Left lung (tissue), 10 donors: ENCODE results near the gene CAMLG. TPM values are rescaled to one million over a fixed set of nuclear protein-coding genes. Genes with fewer than 3 reads are reported as not detected.

Source experiments
- ATAC-seq: fragments of 200-7000 bp; cut with Tn5 transposase; one replicate; pipeline ENCODE4 v1.9.1; 2020; ENCODE audit warnings: moderate library complexity
- DNase-seq, 4 donors: peaks; one replicate each; pipeline ENCODE4 v3.0.0-alpha.2; 2013 to 2020
- H3K27ac ChIP-seq, 2 donors: fragments of 200-600 bp; sonication (generic) in 1 of 2; one replicate each; pipeline versions ENCODE4 v1.5.0 to v1.8.0; 2020 to 2021
- H3K27me3 ChIP-seq, 2 donors: fragments of 200-600 bp; sonication (generic) in 1 of 2; one replicate each; pipeline versions ENCODE4 v1.5.0 to v1.8.0; 2020 to 2021
- H3K36me3 ChIP-seq, 2 donors: fragments of 200-600 bp; sonication (generic) in 1 of 2; one replicate each; pipeline versions ENCODE4 v1.5.0 to v1.8.0; 2020 to 2021
- H3K4me1 ChIP-seq, 2 donors: fragments of 200-600 bp; one replicate each; pipeline ENCODE4 v1.8.0; 2021
- H3K4me3 ChIP-seq, 2 donors: fragments of 200-600 bp; sonication (generic) in 1 of 2; one replicate each; pipeline versions ENCODE4 v1.5.0 to v1.8.0; 2020 to 2021; ENCODE audit warnings: mild to moderate bottlenecking in 1 of 2
- H3K9me3 ChIP-seq, 2 donors: fragments of 200-600 bp; sonication (generic) in 1 of 2; one replicate each; pipeline versions ENCODE4 v1.5.0 to v1.8.0; 2020 to 2021
- intact Hi-C, 2 donors: fragments of 100-400 bp; cut with DNase I; formaldehyde crosslinking; loops; one replicate each; pipeline versions ENCODE4 v1.11.2 to v1.14.2; 2022
- polyA plus RNA-seq, 6 donors: library from polyadenylated mRNA; unstranded; fragments of 120-200 nt; gene quantifications; one replicate each; pipeline ENCODE4 v1.2.1, GENCODE V29; 2013; ENCODE audit not compliant: insufficient read length in 6 of 6
- total RNA-seq, 2 donors: library from RNA; stranded (reverse); fragmentation: NEBNext Ultra II Directional; extraction: Animal tissue kit (Norgen Biotek cat#: 25700); gene quantifications; one replicate each; pipeline ENCODE4 v1.2.1, GENCODE V29; 2021
- TF ChIP-seq, protein P1 (sequence below), 2 donors: fragments of 200-600 bp; sonication (generic) in 1 of 2; IDR thresholded peaks; one replicate each; pipeline versions ENCODE4 v1.5.0 to v1.8.0; 2021; ENCODE audit warnings: antibody characterized with exemption in 2 of 2
- donor health status: DM: no; HTN: yes; CAD: no.
- donor health status: DM: no; HTN: no; CAD: no.

Gene CAMLG
- total and polyA plus RNA-seq, 8 donors = 23.6 to 71.6 (median 67.6) TPM

DNA sequence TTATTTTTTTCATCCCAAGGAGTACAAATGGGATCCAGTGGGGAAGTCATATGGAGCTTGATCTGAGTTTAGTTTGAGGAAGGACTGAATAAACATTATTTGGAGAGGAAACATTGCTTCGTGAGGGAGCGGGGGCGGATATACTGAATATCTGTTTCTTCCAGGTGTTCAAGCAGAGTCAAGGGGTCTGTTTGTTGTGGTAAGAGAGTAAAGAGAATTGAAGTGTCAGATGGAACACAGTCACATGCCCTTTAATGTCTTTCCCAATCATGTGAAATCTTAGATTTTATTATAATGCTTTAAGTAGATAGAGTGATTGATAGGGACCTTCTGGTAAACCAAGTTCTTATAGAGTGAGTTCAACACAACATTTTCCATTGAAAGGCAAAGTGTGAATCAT, 53.9 kb downstream of the CAMLG start:
- Histone ChIP-seq H3K4me3 (no peak overlapping the region), H3K27ac (no peak overlapping the region), H3K27me3 (no peaks in the 10 kb centered on the region), H3K9me3 (no peaks in the 10 kb centered on the region), H3K36me3 (peaks cover 0 to 97% of the 10 kb centered on the region in 2 donors), H3K4me1 (no peaks in the 10 kb centered on the region)
- DNase-seq (no peak), ATAC-seq (no peak)
- intact Hi-C loops = no loop called here
- TF ChIP-seq, protein P1, sequence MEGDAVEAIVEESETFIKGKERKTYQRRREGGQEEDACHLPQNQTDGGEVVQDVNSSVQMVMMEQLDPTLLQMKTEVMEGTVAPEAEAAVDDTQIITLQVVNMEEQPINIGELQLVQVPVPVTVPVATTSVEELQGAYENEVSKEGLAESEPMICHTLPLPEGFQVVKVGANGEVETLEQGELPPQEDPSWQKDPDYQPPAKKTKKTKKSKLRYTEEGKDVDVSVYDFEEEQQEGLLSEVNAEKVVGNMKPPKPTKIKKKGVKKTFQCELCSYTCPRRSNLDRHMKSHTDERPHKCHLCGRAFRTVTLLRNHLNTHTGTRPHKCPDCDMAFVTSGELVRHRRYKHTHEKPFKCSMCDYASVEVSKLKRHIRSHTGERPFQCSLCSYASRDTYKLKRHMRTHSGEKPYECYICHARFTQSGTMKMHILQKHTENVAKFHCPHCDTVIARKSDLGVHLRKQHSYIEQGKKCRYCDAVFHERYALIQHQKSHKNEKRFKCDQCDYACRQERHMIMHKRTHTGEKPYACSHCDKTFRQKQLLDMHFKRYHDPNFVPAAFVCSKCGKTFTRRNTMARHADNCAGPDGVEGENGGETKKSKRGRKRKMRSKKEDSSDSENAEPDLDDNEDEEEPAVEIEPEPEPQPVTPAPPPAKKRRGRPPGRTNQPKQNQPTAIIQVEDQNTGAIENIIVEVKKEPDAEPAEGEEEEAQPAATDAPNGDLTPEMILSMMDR (IDR thresholded peaks at IDR 0.05) = no peak

DNA sequence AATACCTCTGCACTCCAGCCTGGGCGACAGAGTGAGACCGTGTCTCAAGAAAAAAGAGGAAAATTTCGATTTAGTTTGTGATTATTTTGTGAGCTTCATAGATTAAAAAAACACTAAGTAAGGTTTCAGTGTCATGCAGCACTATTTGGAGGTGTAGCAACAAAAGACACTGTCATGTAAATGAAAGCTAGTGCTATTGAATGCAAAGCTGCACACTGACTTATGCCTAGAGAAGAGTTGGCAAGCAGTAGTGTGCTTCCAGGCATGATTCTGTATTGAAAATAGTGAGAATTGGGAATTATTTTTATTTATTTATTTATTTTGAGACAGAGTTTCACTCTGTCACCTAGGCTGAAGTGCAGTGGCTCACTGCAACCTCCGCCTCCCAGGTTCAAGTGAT, 54.8 kb downstream of the CAMLG start:
- ATAC-seq = no peak
- H3K27me3 ChIP-seq = no peaks in the 10 kb centered on the region
- TF ChIP-seq, protein P1 (IDR thresholded peaks at IDR 0.05) = no peak
- H3K36me3 ChIP-seq = peaks cover 0 to 100% of the 10 kb centered on the region in 2 donors
- H3K27ac ChIP-seq = no peak overlapping the region
- no peaks in the 10 kb centered on the region for H3K4me1 ChIP-seq
- no peak overlapping the region for H3K4me3 ChIP-seq
- H3K9me3 ChIP-seq = no peaks in the 10 kb centered on the region
- intact Hi-C loops = no loop called here
- DNase-seq = no peak

- intact Hi-C loops = no loop called here
- H3K36me3 ChIP-seq = peaks cover 0 to 100% of the 10 kb centered on the region in 2 donors
- TF ChIP-seq, protein P1 (IDR thresholded peaks at IDR 0.05) = no peak
- H3K27me3 ChIP-seq = no peaks in the 10 kb centered on the region
- no peak for DNase-seq
- no peaks in the 10 kb centered on the region for H3K4me1 ChIP-seq
- ATAC-seq = no peak
- H3K27ac ChIP-seq = no peak overlapping the region
- H3K4me3 ChIP-seq = no peak overlapping the region
- H3K9me3 ChIP-seq = no peaks in the 10 kb centered on the region
These were observed 55.7 kb downstream of the CAMLG start for GRCh38 chr5:134794082-134794481.

DNA sequence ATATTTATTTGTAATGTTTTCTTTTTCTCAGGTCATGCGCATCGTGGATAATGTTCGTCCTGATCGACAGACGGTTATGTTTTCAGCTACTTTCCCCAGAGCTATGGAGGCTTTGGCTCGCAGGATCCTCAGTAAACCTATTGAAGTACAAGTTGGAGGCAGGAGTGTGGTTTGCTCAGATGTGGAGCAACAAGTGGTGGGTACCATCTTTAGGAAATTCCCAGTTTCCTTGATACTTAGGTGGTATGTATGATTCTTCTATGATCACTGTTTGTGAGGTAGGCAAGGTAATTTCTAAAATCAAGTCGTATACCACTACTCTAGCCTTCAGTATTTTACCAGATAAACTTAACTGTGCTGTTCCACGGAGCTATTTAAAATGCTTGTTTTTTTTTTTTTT, 56.5 kb downstream of the CAMLG start:
- H3K36me3 ChIP-seq = peaks cover 0 to 100% of the 10 kb centered on the region in 2 donors
- no peak overlapping the region for H3K27ac ChIP-seq
- no peak overlapping the region for H3K4me3 ChIP-seq
- TF ChIP-seq, protein P1 (IDR thresholded peaks at IDR 0.05) = no peak
- ATAC-seq = no peak
- H3K27me3 ChIP-seq = no peaks in the 10 kb centered on the region
- intact Hi-C loops = no loop called here
- H3K4me1 ChIP-seq = no peaks in the 10 kb centered on the region
- no peak for DNase-seq
- H3K9me3 ChIP-seq = no peaks in the 10 kb centered on the region

GRCh38 chr5:134798468-134798867, 60.1 kb downstream of the CAMLG start:
- ATAC-seq = no peak
- Histone ChIP-seq H3K27ac (no peak overlapping the region), H3K27me3 (no peaks in the 10 kb centered on the region), H3K4me1 (no peaks in the 10 kb centered on the region), H3K4me3 (no peak overlapping the region), H3K9me3 (no peaks in the 10 kb centered on the region), H3K36me3 (peaks cover 0 to 97% of the 10 kb centered on the region in 2 donors)
- intact Hi-C loops = no loop called here
- no peak for DNase-seq
- TF ChIP-seq, protein P1 (IDR thresholded peaks at IDR 0.05) = no peak

Other genes starting within 250 kb of the CAMLG start
- gene JADE2, start 212.9 kb upstream of the CAMLG start, total RNA-seq = 10 to 100 TPM; 36.8 to 51.1 TPM
- 10 to 100 TPM; 13.5 to 21.5 (median 16.3) TPM for gene JADE2, start 212.9 kb upstream of the CAMLG start, polyA plus RNA-seq
- 10 to 100 TPM; 66.9 to 75.3 TPM for gene SAR1B, start 105.7 kb upstream of the CAMLG start, total RNA-seq
- 10 to 100 TPM; 26.3 to 34.1 (median 30.5) TPM for gene SAR1B, start 105.7 kb upstream of the CAMLG start, polyA plus RNA-seq
- 10 to 100 TPM; 26.7 to 26.9 TPM for gene SEC24A, start 89.8 kb upstream of the CAMLG start, total RNA-seq
- 10 to 100 TPM; 17.5 to 23.3 (median 21.5) TPM for gene SEC24A, start 89.8 kb upstream of the CAMLG start, polyA plus RNA-seq
- gene DDX46, start 20.2 kb downstream of the CAMLG start, total RNA-seq = 10 to 100 TPM; 35.4 to 48.0 TPM
- 100 to 1,000 TPM in 1 of 6 donors, 10 to 100 TPM in 5; 81.8 to 105 (median 89.6) TPM for gene DDX46, start 20.2 kb downstream of the CAMLG start, polyA plus RNA-seq
- gene C5orf24, start 107.4 kb downstream of the CAMLG start, total RNA-seq = 10 to 100 TPM; 50.8 to 64.4 TPM
- 10 to 100 TPM; 73.3 to 86.3 (median 77.8) TPM for gene C5orf24, start 107.4 kb downstream of the CAMLG start, polyA plus RNA-seq
- gene TXNDC15, start 135.8 kb downstream of the CAMLG start, total RNA-seq = 10 to 100 TPM; 61.9 to 78.2 TPM
- 10 to 100 TPM; 61.7 to 88.9 (median 75.7) TPM for gene TXNDC15, start 135.8 kb downstream of the CAMLG start, polyA plus RNA-seq
- gene PCBD2, start 166.6 kb downstream of the CAMLG start, total RNA-seq = 10 to 100 TPM in 1 of 2 donors, 1 to 10 TPM in 1; 9.8 to 10.7 TPM
- gene PCBD2, start 166.6 kb downstream of the CAMLG start, polyA plus RNA-seq = 10 to 100 TPM; 10.6 to 17.7 (median 14.6) TPM
- under 1 TPM; 0.42 to 0.85 TPM for gene CATSPER3, start 229.4 kb downstream of the CAMLG start, total RNA-seq
- 1 to 10 TPM in 4 of 6 donors, under 1 TPM in 2; 0.81 to 1.6 (median 1.1) TPM for gene CATSPER3, start 229.4 kb downstream of the CAMLG start, polyA plus RNA-seq